K562 (cell line): ENCODE results near the gene THAP6. TPM values are rescaled to one million over a fixed set of nuclear protein-coding genes. Genes with fewer than 3 reads are reported as not detected.

Experiments used
- ATAC-seq: fragments of 200-7000 bp; cut with Tn5 transposase; 3 replicates; pipeline ENCODE4 v1.9.1; 2020; ENCODE audit warnings: moderate library complexity
- BruUV-seq: library from RNA; stranded (reverse); fragments of 400-500 nt; replicated peaks from 2 replicates; lab custom pipeline; 2021; lab: Mats Ljungman, UMichigan
- CTCF ChIA-PET: fragments of 300-600 bp; formaldehyde crosslinking; extraction: SDS; loops from one replicate; lab custom pipeline; 2021; ENCODE audit warnings: low intra/inter-chr PET ratio; lab: Yijun Ruan, JAX
- POLR2A ChIA-PET: fragments of 300-600, 350-650 bp; sonication (Branson Sonifier 250); formaldehyde crosslinking; extraction: SDS; loops from one replicate; lab custom pipeline; 2021; ENCODE audit warnings: antibody characterized with exemption, inconsistent platforms; lab: Yijun Ruan, JAX
- DNase-seq, 4 experiments: peaks; one replicate each; pipeline versions ENCODE4 v3.0.0 to v3.0.0-alpha.2; 2011 to 2018; ENCODE audit warnings: low spot score in 3 of 4, mixed read lengths in 3 of 4; ENCODE audit errors: extremely low read depth in 1 of 4
- FAIRE-seq: peaks from 2 replicates; lab custom pipeline; 2011; peaks lifted over from hg19 to GRCh38; lab: Jason Lieb, UNC
- H2AFZ ChIP-seq: 2 replicates; pipeline ENCODE4 v1.6.0; 2011; ENCODE audit warnings: low read depth, low read length, control low read depth, inconsistent platforms
- H3K27ac ChIP-seq: fragments of 200-600 bp; 3 replicates; pipeline ENCODE4 v1.8.0; 2011; ENCODE audit warnings: low read depth, mild to moderate bottlenecking, control low read depth, inconsistent platforms, low read length, moderate library complexity, mixed read lengths; ENCODE audit errors: extremely low read depth
- H3K27me3 ChIP-seq, 2 experiments: fragments of 300-600 bp in 1 of 2; 2 replicates in 1 of 2; 3 replicates in 1 of 2; pipeline versions ENCODE4 v1.6.0 to v1.8.0; 2011; ENCODE audit warnings: inconsistent platforms in 2 of 2, low read length in 2 of 2, mild to moderate bottlenecking in 1 of 2, mixed read lengths in 1 of 2, moderate library complexity in 1 of 2; ENCODE audit not compliant: control insufficient read depth in 2 of 2, insufficient read depth in 2 of 2
- H3K36me3 ChIP-seq: fragments of 300-600 bp; 3 replicates; pipeline ENCODE4 v1.8.0; 2011; ENCODE audit warnings: mild to moderate bottlenecking, low read length, inconsistent platforms; ENCODE audit not compliant: control insufficient read depth, insufficient read depth
- H3K4me1 ChIP-seq, 2 experiments: fragments of 200-600 bp in 1 of 2; replicated peaks in 1 of 2; 2 replicates in 1 of 2; 3 replicates in 1 of 2; pipeline versions ENCODE4 v1.5.1 to v1.8.0; 2011; ENCODE audit warnings: inconsistent platforms in 2 of 2, low read length in 2 of 2, mild to moderate bottlenecking in 1 of 2, mixed read lengths in 1 of 2, moderate library complexity in 1 of 2; ENCODE audit not compliant: control insufficient read depth in 2 of 2, insufficient read depth in 2 of 2
- H3K4me2 ChIP-seq: 2 replicates; pipeline ENCODE4 v1.6.1; 2011; ENCODE audit warnings: low read length, control low read depth, inconsistent platforms, mixed read lengths; ENCODE audit not compliant: insufficient read depth
- H3K4me3 ChIP-seq: fragments of 200-600 bp; sonication (generic), shearing (Covaris generic); 2 replicates; pipeline ENCODE4 v1.5.1; 2016; ENCODE audit warnings: control low read depth, inconsistent platforms
- H3K79me2 ChIP-seq: fragments of 200-600 bp; 3 replicates; pipeline ENCODE4 v1.8.0; 2011; ENCODE audit warnings: low read length, inconsistent platforms; ENCODE audit not compliant: control insufficient read depth, insufficient read depth
- H3K9ac ChIP-seq, 2 experiments: 2 replicates each; pipeline versions ENCODE4 v1.6.0 to v1.6.1; 2011; ENCODE audit warnings: low read depth in 2 of 2, low read length in 2 of 2, control low read depth in 1 of 2, inconsistent platforms in 1 of 2, mild to moderate bottlenecking in 1 of 2, mixed read lengths in 1 of 2; ENCODE audit not compliant: insufficient read depth in 1 of 2
- H3K9me1 ChIP-seq: one replicate; pipeline ENCODE4 v1.6.0; 2011; ENCODE audit warnings: inconsistent platforms, mild to moderate bottlenecking, low read length, moderate library complexity; ENCODE audit not compliant: control insufficient read depth, insufficient read depth
- H3K9me3 ChIP-seq: replicated peaks from 2 replicates; pipeline ENCODE4 v1.5.1; 2011; ENCODE audit warnings: low read depth, low read length, inconsistent platforms; ENCODE audit not compliant: control insufficient read depth, insufficient read depth
- H4K20me1 ChIP-seq: replicated peaks from 2 replicates; pipeline ENCODE4 v1.6.1; 2011; ENCODE audit warnings: low read length, inconsistent platforms, mixed read lengths; ENCODE audit not compliant: control insufficient read depth, insufficient read depth
- MEIS2 ChIP-seq: fragments of 450-650 bp; IDR thresholded peaks from 2 replicates; pipeline ENCODE4 v1.6.1; 2014; ENCODE audit warnings: mild to moderate bottlenecking; ENCODE audit not compliant: partially characterized antibody
- NRF1 ChIP-seq, 2 experiments: fragments of 450-650 bp; IDR thresholded peaks in 1 of 2; conservative IDR thresholded peaks in 1 of 2; 2 replicates each; pipeline ENCODE4 v1.6.1; 2014; ENCODE audit warnings: mild to moderate bottlenecking in 2 of 2
- PHF21A ChIP-seq: fragments of 450-650 bp; IDR thresholded peaks from 2 replicates; pipeline ENCODE4 v1.6.1; 2017; ENCODE audit warnings: low read depth, borderline replicate concordance
- PHTF2 ChIP-seq: fragments of 250-450 bp; sonication (Bioruptor Pico); IDR thresholded peaks from 2 replicates; pipeline ENCODE4 v1.5.0; 2021; ENCODE audit warnings: mild to moderate bottlenecking
- SPI1 ChIP-seq: IDR thresholded peaks from 2 replicates; pipeline ENCODE4 v1.6.1; 2011; ENCODE audit warnings: low read depth, low read length, control low read depth, borderline replicate concordance
- WGBS: fragments of 100-300 bp; shearing (Covaris generic); methylation state at CpG from one replicate; pipeline ENCODE4 v1.1.6; 2016; ENCODE audit warnings: low coverage, mixed read lengths; ENCODE audit not compliant: insufficient coverage; ENCODE audit errors: missing lambda C conversion rate; 5-methylcytosine and 5-hydroxymethylcytosine counted together
- in situ Hi-C: fragments of 300-500 bp; cut with MboI; formaldehyde crosslinking; loops from 4 replicates; pipeline ENCODE4 v1.15.0; 2018; ENCODE audit warnings: inconsistent platforms, mixed read lengths
- intact Hi-C: fragments of 100-400 bp; cut with micrococcal nuclease; formaldehyde crosslinking; loops from 2 replicates; pipeline ENCODE4 v1.14.2; 2022
- polyA plus RNA-seq, 8 experiments: library from polyadenylated mRNA; depleted of rRNA in 4 of 8; stranded (reverse) in 5 of 8; unstranded in 3 of 8; fragments of >200 nt; fragmentation: Nextera tagmentation in 2 of 8; fragmentation: Illumina TruSeq in 1 of 8; extraction: Ambion mirVana in 2 of 8; extraction: Trizol in 1 of 8; gene quantifications; 2 replicates each; pipeline versions ENCODE4 v1.2.1 to v1.2.3, GENCODE V29; 2011 to 2014; ENCODE audit warnings: inconsistent platforms in 1 of 8, missing spikeins in 1 of 8
- total RNA-seq, 7 experiments: library from RNA; depleted of rRNA in 6 of 7; stranded (reverse); fragments of >200 nt in 6 of 7; fragmentation: Illumina TruSeq in 2 of 7; extraction: Trizol in 2 of 7; gene quantifications; 2 replicates each; pipeline versions ENCODE4 v1.2.1 to v1.2.3, GENCODE V29; 2011 to 2021; ENCODE audit warnings: low replicate concordance in 1 of 7
- TF ChIP-seq, protein P1 (sequence below): fragments of 450-650 bp; IDR thresholded peaks from 2 replicates; pipeline ENCODE4 v1.6.1; 2016

The THAP6 gene
- total and polyA plus RNA-seq, 9 of the 15 experiments (the other 6 are each of a cell fraction or from before 2014, with no cell fraction given) = 8.9 to 30.4 (median 17.3) TPM

DNA sequence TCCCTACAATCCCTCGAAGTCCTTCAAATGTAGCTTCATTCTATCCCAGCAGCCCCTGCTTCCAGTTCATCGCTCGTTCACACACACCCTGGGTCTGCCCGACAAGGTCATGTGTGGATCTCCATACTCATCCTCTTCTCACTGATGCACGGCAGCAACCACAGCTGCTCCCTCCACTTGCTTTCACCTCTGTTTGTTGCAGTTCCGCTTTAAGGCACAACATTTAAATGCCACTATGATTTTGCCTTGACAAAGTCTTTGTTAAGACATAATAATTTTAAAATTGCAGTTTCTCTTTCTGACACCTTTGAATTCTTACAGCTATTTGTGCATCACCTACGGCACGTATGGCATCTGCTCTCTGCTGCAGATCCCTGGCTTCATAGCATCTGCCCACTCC is 43.4 kb downstream of the THAP6 start:
- Histone ChIP-seq H3K36me3 (no peaks in the 10 kb centered on the region), H4K20me1 (no peaks in the 10 kb centered on the region), H3K9me1 (no peaks in the 10 kb centered on the region), H3K27ac (no peak overlapping the region), H2AFZ (no peak overlapping the region), H3K4me3 (no peak overlapping the region), H3K9me3 (no peaks in the 10 kb centered on the region)
- WGBS = 5% methylated on average over 8 of the region's 8 CpGs
- no TSS peak for BruUV-seq
- POLR2A ChIA-PET = interaction anchor here (2.0 kb wide), 1 partner anchor 15 kb away, joined by 4 read pairs; no protein-coding TSS in a partner anchor
- intact Hi-C loops = no loop called here
- ATAC-seq (no peak), DNase-seq (no peak)
- no peak for TF ChIP-seq PHF21A
- TF ChIP-seq SPI1 = peak; percentile 63; the same call in 1 of the 2 replicates
- TF ChIP-seq, all 486 proteins: peak for 1
- H3K4me1 ChIP-seq = peaks cover 3 to 4% of the 10 kb centered on the region in 2 experiments; a peak in 2 of 5 replicates
- CTCF ChIA-PET = no interaction called here
- no peaks in the 10 kb centered on the region for H3K79me2 ChIP-seq
- H3K27me3 ChIP-seq = peaks cover 15 to 22% of the 10 kb centered on the region in 2 experiments
- no peak overlapping the region for H3K9ac ChIP-seq
- in situ Hi-C loops = no loop called here
- FAIRE-seq = no peak
- no peak overlapping the region for H3K4me2 ChIP-seq

DNA sequence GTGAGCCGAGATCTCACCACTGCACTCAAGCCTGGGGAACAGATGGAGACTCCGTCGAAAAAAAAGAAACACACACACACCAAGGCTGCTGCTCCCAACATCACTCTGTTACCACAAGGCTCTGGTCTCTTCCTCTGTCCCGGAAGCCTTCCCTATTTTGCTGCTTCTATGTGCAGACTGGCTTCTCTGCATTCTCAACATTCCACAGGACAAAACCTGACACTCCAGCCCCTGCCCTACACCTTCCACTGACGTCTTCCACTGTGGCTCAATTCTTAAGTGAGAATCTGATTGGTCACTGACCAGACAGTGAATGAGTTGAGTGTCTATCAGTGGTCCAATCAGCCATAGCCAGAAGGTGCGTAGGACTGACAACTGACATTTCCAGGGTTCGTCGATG is 47.5 kb downstream of the THAP6 start:
- TF ChIP-seq, protein P1, sequence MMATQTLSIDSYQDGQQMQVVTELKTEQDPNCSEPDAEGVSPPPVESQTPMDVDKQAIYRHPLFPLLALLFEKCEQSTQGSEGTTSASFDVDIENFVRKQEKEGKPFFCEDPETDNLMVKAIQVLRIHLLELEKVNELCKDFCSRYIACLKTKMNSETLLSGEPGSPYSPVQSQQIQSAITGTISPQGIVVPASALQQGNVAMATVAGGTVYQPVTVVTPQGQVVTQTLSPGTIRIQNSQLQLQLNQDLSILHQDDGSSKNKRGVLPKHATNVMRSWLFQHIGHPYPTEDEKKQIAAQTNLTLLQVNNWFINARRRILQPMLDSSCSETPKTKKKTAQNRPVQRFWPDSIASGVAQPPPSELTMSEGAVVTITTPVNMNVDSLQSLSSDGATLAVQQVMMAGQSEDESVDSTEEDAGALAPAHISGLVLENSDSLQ = peak; percentile 52; the same call in 1 of the 2 replicates
- TF ChIP-seq MEIS2 (peak; percentile 22), NRF1 (conservative IDR thresholded peaks at IDR 0.05 in 1 of 2, IDR thresholded peaks at IDR 0.05 in 1 of 2) (peak in 1 of 2 experiments; percentile 40; a peak in 1 of 4 replicates), PHTF2 (CRISPR knock-in tag) (no peak)
- Histone ChIP-seq H3K9me3 (no peaks in the 10 kb centered on the region), H4K20me1 (no peaks in the 10 kb centered on the region), H3K36me3 (no peaks in the 10 kb centered on the region), H3K27ac (no peak overlapping the region), H3K4me1 (peaks cover 3 to 4% of the 10 kb centered on the region in 2 experiments; a peak in 1 of 5 replicates), H3K4me2 (no peak overlapping the region; the same call in 1 of the 2 replicates), H3K9ac (no peak overlapping the region), H3K27me3 (peaks cover 14 to 25% of the 10 kb centered on the region in 2 experiments), H3K79me2 (no peaks in the 10 kb centered on the region), H2AFZ (peak overlapping the region; percentile 66), H3K9me1 (no peaks in the 10 kb centered on the region), H3K4me3 (no peak overlapping the region)
- BruUV-seq = no TSS peak
- WGBS = 19% methylated on average over 8 of the region's 8 CpGs
- ATAC-seq (peak; percentile 76), DNase-seq (peak in 2 of 4 experiments; percentile 27 to 34), FAIRE-seq (no peak)
- intact Hi-C loops = no loop called here
- ChIA-PET POLR2A (no interaction called here), CTCF (no interaction called here)
- in situ Hi-C loops = no loop called here
